Uterus (tissue), 4 donors: Measurements from ENCODE around the gene FLNB. TPM values are rescaled to one million over a fixed set of nuclear protein-coding genes. Genes with fewer than 3 reads are reported as not detected.
A peak's percentile ranks its signal among the peaks of the same experiment; 100 is the strongest.

ENCODE experiments used
- DNase-seq, 2 donors: peaks; one replicate each; pipeline ENCODE4 v3.0.0-alpha.2; 2019 to 2020
- H3K27ac ChIP-seq, 2 donors: fragments of 200-600 bp; sonication (generic); 1 replicate in 1 of 2; 2 replicates in 1 of 2; pipeline ENCODE4 v1.5.1; 2016 to 2018
- H3K27me3 ChIP-seq, 2 donors: fragments of 200-600 bp; sonication (generic); one replicate each; pipeline ENCODE4 v1.5.1; 2018 to 2019; ENCODE audit warnings: control low read depth in 1 of 2
- H3K36me3 ChIP-seq, 2 donors: fragments of 200-600 bp; sonication (generic); one replicate each; pipeline ENCODE4 v1.5.1; 2019; ENCODE audit warnings: control low read depth in 1 of 2
- H3K4me1 ChIP-seq, 2 donors: fragments of 200-600 bp; sonication (generic); one replicate each; pipeline ENCODE4 v1.5.1; 2018 to 2019; ENCODE audit warnings: control low read depth in 1 of 2
- H3K4me3 ChIP-seq, 2 donors: fragments of 200-600 bp; sonication (generic); 1 replicate in 1 of 2; 2 replicates in 1 of 2; pipeline ENCODE4 v1.5.1; 2018 to 2019; ENCODE audit warnings: mild to moderate bottlenecking in 1 of 2
- H3K9me3 ChIP-seq, 2 donors: fragments of 200-600 bp; sonication (generic); one replicate each; pipeline ENCODE4 v1.5.1; 2019; ENCODE audit warnings: control low read depth in 1 of 2
- CTCF ChIP-seq, 4 experiments: fragments of 200-600 bp in 2 of 4; fragments of 450-650 bp in 2 of 4; sonication (generic) in 2 of 4; IDR thresholded peaks; one replicate each; pipeline ENCODE4 v1.5.1; 2016 to 2019; ENCODE audit warnings: antibody characterized with exemption in 4 of 4, mild to moderate bottlenecking in 2 of 4, moderate library complexity in 1 of 4
- POLR2A ChIP-seq, 2 donors: fragments of 450-650 bp; IDR thresholded peaks; one replicate each; pipeline ENCODE4 v1.6.1; 2016; ENCODE audit warnings: antibody characterized with exemption in 2 of 2, mild to moderate bottlenecking in 1 of 2, moderate library complexity in 1 of 2
- intact Hi-C: fragments of 100-400 bp; cut with DNase I; formaldehyde crosslinking; loops from one replicate; pipeline ENCODE4 v1.15.1; 2023; ENCODE audit warnings: low total_unique reads
- total RNA-seq, 4 donors: library from RNA; depleted of rRNA in 3 of 4; stranded (reverse); fragments of >200 nt in 3 of 4; gene quantifications; one replicate each; pipeline versions ENCODE4 v1.1.0 to v1.2.4, GENCODE V29; 2014 to 2023
- donor health status: DM: yes; HTN: yes; CAD: no.

FLNB gene
- total RNA-seq, 4 donors from 2014 or later, result 52.4 to 283 (median 148) TPM

DNA sequence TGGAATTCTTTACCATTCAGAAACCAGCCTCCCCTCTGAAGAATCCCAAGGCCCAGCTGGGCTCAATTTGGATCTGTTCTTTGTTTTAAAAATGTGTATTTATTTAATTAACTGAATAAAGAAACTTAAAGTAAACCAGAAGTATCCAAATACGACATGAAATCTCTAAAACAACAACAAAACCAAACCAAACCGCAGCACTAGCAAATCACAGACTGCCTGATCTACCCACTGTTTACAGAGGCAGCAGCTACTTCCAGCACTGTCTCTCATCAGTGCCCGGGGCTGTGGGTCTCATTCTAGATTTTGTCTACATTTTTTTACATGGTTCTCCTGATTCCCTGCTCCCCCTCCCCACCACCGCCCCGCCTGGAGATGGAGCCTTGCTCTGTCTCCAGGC lies 2.3 kb downstream of the FLNB start:
- H3K27me3 ChIP-seq, result no peaks in the 10 kb centered on the region
- TF ChIP-seq POLR2A (IDR thresholded peaks at IDR 0.05) (no peak), CTCF (IDR thresholded peaks at IDR 0.05) (no peak)
- no peak for DNase-seq
- no peaks in the 10 kb centered on the region for H3K4me1 ChIP-seq
- peak overlapping the region; percentile 83 to 90 for H3K27ac ChIP-seq
- intact Hi-C loops, result loop anchor here (5.0 kb wide), 1 partner anchor 52 kb away; no protein-coding TSS in a partner anchor
- H3K36me3 ChIP-seq, result no peaks in the 10 kb centered on the region
- H3K9me3 ChIP-seq, result no peaks in the 10 kb centered on the region
- H3K4me3 ChIP-seq, result peak overlapping the region; percentile 71 to 95

DNA sequence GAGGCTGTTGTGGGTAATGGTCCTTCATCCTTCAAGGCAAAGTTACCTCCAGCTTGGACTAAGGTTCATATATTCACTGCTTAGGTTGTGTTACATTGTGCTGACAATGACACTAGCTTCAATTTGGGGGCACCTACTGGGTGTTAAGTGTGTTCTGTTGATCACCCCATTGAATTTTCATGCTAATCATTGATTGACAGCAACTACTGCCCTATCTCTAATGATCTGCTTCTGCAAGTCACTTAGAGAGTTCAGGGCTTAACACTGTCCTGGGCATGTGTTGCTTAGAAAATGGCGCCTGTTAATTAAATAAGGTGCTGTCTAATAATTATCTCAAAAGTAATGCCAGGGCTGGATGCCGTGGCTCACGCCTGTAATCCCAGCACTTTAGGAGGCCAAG lies 3.4 kb downstream of the FLNB start:
- TF ChIP-seq CTCF (IDR thresholded peaks at IDR 0.05), result no peak
- no peak for TF ChIP-seq POLR2A (IDR thresholded peaks at IDR 0.05)
- H3K4me3 ChIP-seq, result peak overlapping the region in 1 of 2 donors; percentile 95
- no peaks in the 10 kb centered on the region for H3K36me3 ChIP-seq
- DNase-seq, result no peak
- intact Hi-C loops, result loop anchor here (5.0 kb wide), 1 partner anchor 51 kb away; no protein-coding TSS in a partner anchor
- no peaks in the 10 kb centered on the region for H3K27me3 ChIP-seq
- no peaks in the 10 kb centered on the region for H3K4me1 ChIP-seq
- H3K9me3 ChIP-seq, result no peaks in the 10 kb centered on the region
- H3K27ac ChIP-seq, result peak overlapping the region; percentile 83 to 90

DNA sequence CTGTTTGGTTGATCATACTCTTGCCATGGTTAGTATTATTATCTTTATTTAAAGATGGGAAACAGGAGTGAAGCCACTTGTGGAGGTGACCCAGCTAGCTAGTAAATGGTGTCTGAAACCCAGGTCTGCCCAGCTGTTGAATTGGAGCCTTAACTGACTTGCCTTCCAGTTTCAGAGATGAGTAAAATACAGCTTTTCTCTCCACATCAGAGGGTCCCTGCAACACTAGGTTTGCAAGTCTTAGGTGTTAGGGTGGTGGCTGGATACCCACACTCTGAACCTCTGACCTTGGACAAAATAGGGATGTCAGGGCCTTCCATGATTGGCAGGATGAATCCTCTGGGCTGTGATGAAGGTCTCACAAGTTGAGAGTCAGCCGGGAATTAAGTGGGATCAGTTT lies 4.1 kb downstream of the FLNB start:
- DNase-seq, result no peak
- Histone ChIP-seq H3K36me3 (no peaks in the 10 kb centered on the region), H3K9me3 (no peaks in the 10 kb centered on the region), H3K4me1 (no peaks in the 10 kb centered on the region), H3K27me3 (no peaks in the 10 kb centered on the region), H3K4me3 (no peak overlapping the region), H3K27ac (peak overlapping the region; percentile 83 to 90)
- TF ChIP-seq POLR2A (IDR thresholded peaks at IDR 0.05) (no peak), CTCF (IDR thresholded peaks at IDR 0.05) (no peak)
- intact Hi-C loops, result loop anchor here (5.0 kb wide), 1 partner anchor 50 kb away; no protein-coding TSS in a partner anchor

DNA sequence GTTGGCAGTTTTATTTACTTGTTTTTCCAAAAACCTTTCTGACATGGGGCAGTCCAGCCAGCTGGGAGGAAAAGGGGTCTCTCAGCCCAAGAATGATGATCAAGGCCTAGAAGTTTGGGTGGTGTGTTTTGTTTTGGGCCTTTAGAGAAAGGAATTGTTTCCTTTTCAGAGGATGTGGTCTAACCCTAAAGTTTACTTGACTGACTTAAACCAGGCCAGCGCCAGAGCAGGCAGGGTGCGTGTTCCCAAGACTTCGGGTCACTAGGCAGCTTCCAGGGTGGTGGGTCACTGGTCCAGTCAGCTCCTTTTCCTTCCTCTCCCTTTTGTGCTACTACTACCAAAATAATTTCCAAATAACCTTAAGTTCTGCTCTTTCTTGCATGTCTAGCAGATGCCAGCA lies 4.9 kb downstream of the FLNB start:
- Histone ChIP-seq H3K4me3 (no peak overlapping the region), H3K27ac (peak overlapping the region; percentile 83 to 90), H3K36me3 (no peaks in the 10 kb centered on the region), H3K27me3 (no peaks in the 10 kb centered on the region), H3K9me3 (no peaks in the 10 kb centered on the region), H3K4me1 (no peaks in the 10 kb centered on the region)
- DNase-seq, result no peak
- TF ChIP-seq POLR2A (IDR thresholded peaks at IDR 0.05), result no peak
- TF ChIP-seq CTCF (IDR thresholded peaks at IDR 0.05), result no peak
- intact Hi-C loops, result loop anchor here (5.0 kb wide), 1 partner anchor 49 kb away; no protein-coding TSS in a partner anchor

DNA sequence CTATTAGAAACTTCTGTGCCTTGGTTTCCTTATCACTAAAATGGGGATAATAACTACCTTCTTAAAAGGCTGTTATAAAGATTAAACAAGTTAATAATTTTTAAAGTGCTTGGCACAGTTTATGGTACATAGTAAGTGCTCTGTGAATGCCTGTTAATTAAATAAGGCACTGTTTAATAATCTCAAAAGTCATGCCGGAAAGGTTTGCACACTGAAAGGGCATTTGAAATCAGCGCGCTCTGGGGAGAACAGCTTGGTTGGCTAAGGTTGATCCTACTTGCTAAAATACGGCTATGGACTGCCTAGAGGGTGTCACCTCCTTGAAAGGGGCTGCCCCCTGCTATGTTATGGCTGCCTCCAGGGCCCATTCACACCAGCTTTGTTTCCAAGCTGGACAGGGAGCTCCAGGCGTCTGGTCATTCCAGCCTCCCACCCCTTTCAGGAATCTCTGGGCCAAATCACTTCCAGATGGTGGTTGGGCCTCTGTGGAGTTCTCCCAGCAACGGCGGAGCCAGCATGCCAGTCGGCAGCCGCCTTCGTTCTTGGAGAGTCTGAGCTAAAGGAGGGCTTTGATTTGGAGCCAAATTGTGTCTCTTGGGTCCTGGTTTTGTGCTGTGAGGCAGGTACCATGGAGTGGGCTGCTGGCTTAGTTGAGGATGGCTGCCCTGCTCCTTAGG lies 5.9 kb downstream of the FLNB start:
- peak; percentile 74 to 86 for DNase-seq
- H3K4me3 ChIP-seq, result no peak overlapping the region
- H3K9me3 ChIP-seq, result no peaks in the 10 kb centered on the region
- peaks cover 0 to 2% of the 10 kb centered on the region in 2 donors for H3K4me1 ChIP-seq
- H3K27ac ChIP-seq, result peak overlapping the region; percentile 83 to 90
- intact Hi-C loops, result loop anchor here (5.0 kb wide), 1 partner anchor 48 kb away; no protein-coding TSS in a partner anchor
- peak in 1 of 2 donors; percentile 36 for TF ChIP-seq POLR2A (IDR thresholded peaks at IDR 0.05)
- TF ChIP-seq CTCF (IDR thresholded peaks at IDR 0.05), result no peak
- no peaks in the 10 kb centered on the region for H3K36me3 ChIP-seq
- no peaks in the 10 kb centered on the region for H3K27me3 ChIP-seq
